Upper lobe of right lung (tissue), 1 donor: ENCODE results near the gene BFSP2. TPM values are rescaled to one million over a fixed set of nuclear protein-coding genes. Genes with fewer than 3 reads are reported as not detected.
A peak's percentile ranks its signal among the peaks of the same experiment; 100 is the strongest.

ENCODE experiments used
- ATAC-seq: fragments of 200-7000 bp; cut with Tn5 transposase; one replicate; pipeline ENCODE4 v1.9.1; 2020; ENCODE audit warnings: mild to moderate bottlenecking, moderate library complexity
- DNase-seq: peaks from one replicate; pipeline ENCODE4 v3.0.0-alpha.2; 2020
- H3K27ac ChIP-seq: fragments of 200-600 bp; one replicate; pipeline ENCODE4 v1.8.0; 2022
- H3K27me3 ChIP-seq: fragments of 200-600 bp; one replicate; pipeline ENCODE4 v1.8.0; 2022; ENCODE audit warnings: mild to moderate bottlenecking
- H3K36me3 ChIP-seq: fragments of 200-600 bp; one replicate; pipeline ENCODE4 v1.8.0; 2022
- H3K4me1 ChIP-seq: fragments of 200-600 bp; one replicate; pipeline ENCODE4 v1.8.0; 2022
- H3K4me3 ChIP-seq: fragments of 200-600 bp; one replicate; pipeline ENCODE4 v1.8.0; 2022; ENCODE audit warnings: mild to moderate bottlenecking
- H3K9me3 ChIP-seq: fragments of 200-600 bp; one replicate; pipeline ENCODE4 v1.8.0; 2022
- intact Hi-C: fragments of 100-400 bp; cut with DNase I; formaldehyde crosslinking; loops from one replicate; pipeline ENCODE4 v1.11.0; 2022
- total RNA-seq: library from RNA; stranded (reverse); fragmentation: NEBNext Ultra II Directional; extraction: Animal tissue kit (Norgen Biotek cat#: 25700); gene quantifications from one replicate; pipeline ENCODE4 v1.2.1, GENCODE V29; 2021
- TF ChIP-seq, protein P1 (sequence below): fragments of 200-600 bp; IDR thresholded peaks from one replicate; pipeline ENCODE4 v1.8.0; 2022; ENCODE audit warnings: antibody characterized with exemption
- donor health status: DM: no; HTN: yes; CAD: no; lungs with severe emphysema.

Gene BFSP2
- total RNA-seq, 1 donor from 2014 or later, result not detected

DNA sequence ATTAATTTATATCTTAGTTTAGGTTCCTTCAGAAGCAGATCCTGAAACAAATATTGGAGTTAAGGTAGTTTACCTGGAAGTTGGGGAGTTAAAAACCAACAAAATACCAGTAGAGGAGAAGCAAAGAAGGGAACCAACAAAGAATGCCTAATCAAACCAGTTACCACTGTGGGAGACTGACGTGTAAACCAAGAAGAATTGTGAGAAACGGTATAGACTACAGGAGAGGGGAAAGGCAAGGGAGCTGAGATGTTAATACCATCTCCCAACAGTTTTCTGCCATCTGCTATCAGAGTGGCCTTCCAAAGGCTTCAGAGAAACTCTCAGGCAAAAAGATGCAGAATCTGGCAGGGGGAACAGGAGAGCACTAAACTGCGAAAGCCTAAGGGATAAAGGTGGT is 53.5 kb downstream of the BFSP2 start:
- H3K9me3 ChIP-seq, result no peaks in the 10 kb centered on the region
- intact Hi-C loops, result no loop called here
- no peak for DNase-seq
- no peak overlapping the region for H3K4me3 ChIP-seq
- no peak for ATAC-seq
- H3K27me3 ChIP-seq, result no peaks in the 10 kb centered on the region
- H3K36me3 ChIP-seq, result no peaks in the 10 kb centered on the region
- no peak overlapping the region for H3K27ac ChIP-seq
- TF ChIP-seq, protein P1, sequence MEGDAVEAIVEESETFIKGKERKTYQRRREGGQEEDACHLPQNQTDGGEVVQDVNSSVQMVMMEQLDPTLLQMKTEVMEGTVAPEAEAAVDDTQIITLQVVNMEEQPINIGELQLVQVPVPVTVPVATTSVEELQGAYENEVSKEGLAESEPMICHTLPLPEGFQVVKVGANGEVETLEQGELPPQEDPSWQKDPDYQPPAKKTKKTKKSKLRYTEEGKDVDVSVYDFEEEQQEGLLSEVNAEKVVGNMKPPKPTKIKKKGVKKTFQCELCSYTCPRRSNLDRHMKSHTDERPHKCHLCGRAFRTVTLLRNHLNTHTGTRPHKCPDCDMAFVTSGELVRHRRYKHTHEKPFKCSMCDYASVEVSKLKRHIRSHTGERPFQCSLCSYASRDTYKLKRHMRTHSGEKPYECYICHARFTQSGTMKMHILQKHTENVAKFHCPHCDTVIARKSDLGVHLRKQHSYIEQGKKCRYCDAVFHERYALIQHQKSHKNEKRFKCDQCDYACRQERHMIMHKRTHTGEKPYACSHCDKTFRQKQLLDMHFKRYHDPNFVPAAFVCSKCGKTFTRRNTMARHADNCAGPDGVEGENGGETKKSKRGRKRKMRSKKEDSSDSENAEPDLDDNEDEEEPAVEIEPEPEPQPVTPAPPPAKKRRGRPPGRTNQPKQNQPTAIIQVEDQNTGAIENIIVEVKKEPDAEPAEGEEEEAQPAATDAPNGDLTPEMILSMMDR, result no peak
- H3K4me1 ChIP-seq, result no peaks in the 10 kb centered on the region

DNA sequence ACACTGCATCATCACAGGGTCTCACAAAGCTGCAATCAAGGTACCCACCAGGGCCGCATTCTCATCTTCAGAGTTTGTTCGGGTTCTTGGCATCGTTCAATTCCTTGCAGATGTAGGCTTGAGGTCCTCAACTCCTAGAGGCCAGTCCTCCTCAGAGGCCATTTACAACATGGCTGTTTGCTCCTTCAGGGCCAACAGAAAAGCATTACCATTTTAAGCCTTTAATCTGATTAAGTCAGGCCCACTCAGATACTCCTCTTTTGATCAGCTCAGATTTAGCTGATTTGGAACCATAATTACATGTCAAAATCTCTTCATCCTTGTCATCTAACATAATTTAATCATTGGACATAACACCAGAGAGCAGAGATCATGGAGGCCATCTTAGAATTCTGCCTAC is 55.4 kb downstream of the BFSP2 start:
- no peaks in the 10 kb centered on the region for H3K27me3 ChIP-seq
- H3K4me3 ChIP-seq, result no peak overlapping the region
- no peak overlapping the region for H3K27ac ChIP-seq
- H3K9me3 ChIP-seq, result no peaks in the 10 kb centered on the region
- peaks cover 9% of the 10 kb centered on the region for H3K4me1 ChIP-seq
- TF ChIP-seq, protein P1, result no peak
- intact Hi-C loops, result no loop called here
- ATAC-seq (no peak), DNase-seq (no peak)
- no peaks in the 10 kb centered on the region for H3K36me3 ChIP-seq

DNA sequence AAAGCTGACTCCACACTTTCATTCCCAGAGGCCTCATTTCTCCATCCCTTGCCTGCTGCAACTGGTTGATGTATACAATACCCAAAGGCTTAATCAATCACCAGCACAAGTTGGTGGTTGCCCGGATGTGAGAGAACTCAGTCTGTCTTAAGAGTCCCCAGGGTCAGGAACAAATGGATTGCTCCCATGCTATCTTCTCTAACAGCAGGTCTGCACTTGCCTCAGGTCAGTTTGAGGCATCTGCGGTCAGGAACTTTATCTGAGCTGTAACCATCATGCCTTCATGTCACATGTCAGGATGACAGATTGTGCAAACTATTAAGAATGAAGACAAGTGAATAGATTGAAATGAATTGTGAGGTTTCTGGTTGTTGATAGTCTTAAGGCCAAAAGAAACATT is 56.1 kb downstream of the BFSP2 start:
- Histone ChIP-seq H3K4me3 (no peak overlapping the region), H3K27me3 (no peaks in the 10 kb centered on the region), H3K36me3 (no peaks in the 10 kb centered on the region), H3K9me3 (no peaks in the 10 kb centered on the region), H3K4me1 (peaks cover 9% of the 10 kb centered on the region), H3K27ac (no peak overlapping the region)
- ATAC-seq, result no peak
- no peak for DNase-seq
- intact Hi-C loops, result no loop called here
- TF ChIP-seq, protein P1, result no peak

DNA sequence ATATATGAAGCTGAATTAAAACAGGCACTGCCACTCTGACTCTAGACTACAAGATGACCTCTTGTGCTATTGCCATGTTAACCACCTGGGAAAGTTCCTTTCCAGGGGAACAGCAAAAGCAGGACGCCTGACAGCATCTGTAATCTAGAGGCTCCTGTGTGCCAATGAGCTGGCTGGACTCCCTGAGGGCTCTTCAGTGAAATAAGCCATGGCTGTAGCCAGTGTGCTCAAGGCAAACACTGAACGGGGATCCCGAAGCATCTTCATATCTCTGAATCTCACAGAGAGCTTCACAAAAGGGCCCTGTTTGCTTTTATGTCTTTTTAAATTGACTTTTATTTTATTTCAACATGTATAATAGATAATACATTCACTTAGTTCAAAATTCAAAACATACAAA is 57.2 kb downstream of the BFSP2 start:
- intact Hi-C loops, result no loop called here
- Histone ChIP-seq H3K4me3 (no peak overlapping the region), H3K27ac (no peak overlapping the region), H3K9me3 (no peaks in the 10 kb centered on the region), H3K27me3 (no peaks in the 10 kb centered on the region), H3K36me3 (no peaks in the 10 kb centered on the region), H3K4me1 (peaks cover 9% of the 10 kb centered on the region)
- TF ChIP-seq, protein P1, result no peak
- no peak for ATAC-seq
- DNase-seq, result no peak

DNA sequence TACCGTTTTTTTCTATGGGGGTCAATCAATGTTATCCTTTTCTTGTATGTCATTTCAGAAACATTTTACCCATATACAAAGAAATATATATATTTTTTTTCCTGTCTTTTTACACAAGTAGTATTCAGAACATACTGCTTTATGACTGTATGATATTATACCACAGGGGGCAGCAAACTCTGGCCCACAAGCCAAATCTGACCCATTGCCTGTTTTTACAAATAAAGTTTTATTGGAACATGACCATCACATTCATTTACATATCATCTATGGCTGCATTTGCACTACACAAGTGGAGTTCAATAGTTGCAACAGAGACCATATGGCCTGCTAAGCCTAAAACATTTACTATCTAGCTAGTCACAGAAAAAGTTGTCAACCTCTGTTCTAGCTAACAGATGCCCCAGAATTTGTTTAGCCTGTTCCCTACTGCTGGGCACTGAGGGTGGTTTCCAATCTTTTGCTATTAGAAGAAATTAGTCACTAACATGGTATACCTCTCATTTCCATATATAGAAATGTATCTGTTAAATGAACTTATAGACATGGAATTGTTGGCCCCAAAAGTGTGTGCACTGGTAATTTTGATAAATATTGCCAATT is 57.7 kb downstream of the BFSP2 start:
- Histone ChIP-seq H3K4me3 (no peak overlapping the region), H3K4me1 (peaks cover 9% of the 10 kb centered on the region), H3K27me3 (no peaks in the 10 kb centered on the region), H3K27ac (no peak overlapping the region), H3K9me3 (no peaks in the 10 kb centered on the region), H3K36me3 (no peaks in the 10 kb centered on the region)
- TF ChIP-seq, protein P1, result peak; percentile 19
- intact Hi-C loops, result no loop called here
- ATAC-seq (no peak), DNase-seq (no peak)

DNA sequence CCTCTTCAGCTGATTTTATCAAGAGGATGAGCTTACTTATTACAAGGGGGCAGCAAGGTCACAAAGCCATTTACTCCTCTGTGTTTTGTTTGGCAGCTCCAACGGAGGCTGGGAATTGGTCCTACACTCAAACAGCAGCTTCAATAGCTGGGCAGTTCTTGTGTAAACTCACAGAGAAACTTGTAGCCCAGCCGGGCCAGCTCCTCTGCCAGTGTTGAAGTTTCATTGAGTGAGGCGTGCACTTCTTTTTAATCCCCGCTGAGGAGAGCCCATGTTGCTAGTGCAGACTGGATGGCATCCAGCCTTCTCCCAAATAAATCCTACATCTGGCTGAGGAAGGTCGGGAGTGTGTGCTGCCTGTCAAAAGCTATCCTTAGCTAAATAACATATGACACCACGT is 59.5 kb downstream of the BFSP2 start:
- H3K4me1 ChIP-seq, result peaks cover 9% of the 10 kb centered on the region
- no peak overlapping the region for H3K4me3 ChIP-seq
- ATAC-seq (peak; percentile 79), DNase-seq (no peak)
- TF ChIP-seq, protein P1, result no peak
- no peaks in the 10 kb centered on the region for H3K36me3 ChIP-seq
- intact Hi-C loops, result no loop called here
- H3K27ac ChIP-seq, result no peak overlapping the region
- no peaks in the 10 kb centered on the region for H3K27me3 ChIP-seq
- no peaks in the 10 kb centered on the region for H3K9me3 ChIP-seq
